ENCODE data around the gene TAS2R60.

The TAS2R60 gene

DNA sequence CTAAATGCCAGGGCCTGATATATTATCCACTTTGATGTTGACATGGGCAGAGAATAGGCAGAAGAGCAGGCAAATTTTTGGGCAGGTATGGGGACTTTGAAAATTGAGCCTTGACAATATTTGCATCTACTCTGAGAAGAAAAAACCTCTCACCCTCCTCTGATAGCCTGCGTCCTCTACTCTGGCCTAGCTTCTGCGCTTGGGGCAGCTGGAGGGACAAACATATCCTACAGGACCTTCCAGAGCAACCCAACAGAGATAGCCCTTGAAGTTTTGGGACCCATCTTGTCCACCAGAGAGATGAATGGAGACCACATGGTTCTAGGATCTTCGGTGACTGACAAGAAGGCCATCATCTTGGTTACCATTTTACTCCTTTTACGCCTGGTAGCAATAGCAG, at the start of gene TAS2R60:
TSS of gene TAS2R60 (plus strand) at position 301 of the 400 bp plus-strand sequence. CDS start at position 301, 0 bp downstream.
- Histone ChIP-seq H3K4me1 (no peaks in the 10 kb centered on the region), H3K4me3 (no peak within 1 kb of the TSS), H3K36me3 (no peaks in the 10 kb centered on the region), H3K9me3 (replicated peaks in 1 of 11) (no peaks in the 10 kb centered on the region), H3K27me3 (no peaks in the 10 kb centered on the region), H3K9ac (no peak within 1 kb of the TSS), H3K4me2 (no peak within 1 kb of the TSS), H4K20me1 (no peaks in the 10 kb centered on the region), H3K27ac (no peak within 1 kb of the TSS)
- TF ChIP-seq Cebpa-rat (IDR thresholded peaks at IDR 0.05): no peak

DNA sequence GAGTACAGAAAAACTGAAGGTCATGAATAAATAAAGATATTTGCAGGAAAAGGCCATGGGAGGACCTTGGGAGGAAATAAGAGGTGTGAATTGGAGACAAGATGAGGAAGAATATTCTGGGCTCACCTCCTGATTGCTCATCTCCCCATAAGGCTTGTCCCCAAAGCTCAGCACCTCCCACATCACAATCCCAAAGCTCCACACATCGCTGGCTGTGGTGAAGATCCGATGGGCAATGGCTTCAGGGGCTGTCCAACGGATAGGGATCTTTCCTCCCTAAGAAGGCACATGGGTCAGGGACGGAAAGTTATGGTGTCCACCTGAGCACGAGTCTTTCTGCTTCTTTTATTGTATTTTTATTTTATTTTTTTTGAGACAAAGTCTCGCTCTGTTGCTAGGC, 49.2 kb upstream of the TAS2R60 start:
- Histone ChIP-seq H3K4me3 (no peak overlapping the region), H3K4me1 (peaks cover 16 to 67% (median 37%) of the 10 kb centered on the region in 10 experiments), H3K9me3 (replicated peaks in 1 of 11) (no peaks in the 10 kb centered on the region), H3K27me3 (no peaks in the 10 kb centered on the region), H3K36me3 (peaks cover 33 to 46% (median 40%) of the 10 kb centered on the region in 11 experiments), H3K27ac (no peak overlapping the region), H4K20me1 (peaks cover 2 to 76% (median 52%) of the 10 kb centered on the region in 11 experiments; a peak in 20 of 22 replicates), H3K4me2 (peak overlapping the region in 5 of 11 experiments; percentile 72 to 96 (median 88); a peak in 9 of 22 replicates), H3K9ac (no peak overlapping the region)
- TF ChIP-seq Cebpa-rat (IDR thresholded peaks at IDR 0.05): no peak

DNA sequence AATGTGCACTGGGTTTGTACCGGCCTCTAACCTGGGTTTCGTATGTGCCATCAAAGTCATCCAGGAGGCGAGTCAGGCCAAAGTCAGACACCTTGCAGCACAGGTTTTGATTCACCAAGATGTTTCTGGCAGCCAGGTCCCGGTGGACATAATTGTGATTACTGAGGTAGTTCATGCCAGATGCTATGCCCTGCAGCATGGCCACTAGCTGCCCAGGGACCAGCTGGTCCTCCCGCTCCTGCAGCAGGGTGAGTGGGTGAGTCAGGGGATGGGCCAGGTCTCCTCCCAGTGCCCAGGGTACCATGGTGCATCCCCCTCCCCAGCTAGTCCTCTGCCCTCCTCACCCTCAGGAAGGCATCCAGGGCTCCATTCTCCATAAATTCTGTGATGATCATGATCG, 48.5 kb upstream of the TAS2R60 start:
- Histone ChIP-seq H3K27ac (peak overlapping the region in 1 of 11 experiments; percentile 6; a peak in 1 of 22 replicates), H3K9me3 (replicated peaks in 1 of 11) (no peaks in the 10 kb centered on the region), H4K20me1 (peaks cover 0 to 69% (median 45%) of the 10 kb centered on the region in 11 experiments; a peak in 20 of 22 replicates), H3K9ac (peak overlapping the region in 3 of 11 experiments; percentile 5 to 30 (median 21); a peak in 2 of 22 replicates), H3K27me3 (no peaks in the 10 kb centered on the region), H3K4me2 (peak overlapping the region; percentile 8 to 96 (median 77); a peak in 21 of 22 replicates), H3K4me1 (peaks cover 16 to 60% (median 34%) of the 10 kb centered on the region in 10 experiments), H3K4me3 (peak overlapping the region in 1 of 10 experiments; percentile 8; a peak in 2 of 20 replicates), H3K36me3 (peaks cover 25 to 39% (median 33%) of the 10 kb centered on the region in 11 experiments)
- TF ChIP-seq Cebpa-rat (IDR thresholded peaks at IDR 0.05): no peak

DNA sequence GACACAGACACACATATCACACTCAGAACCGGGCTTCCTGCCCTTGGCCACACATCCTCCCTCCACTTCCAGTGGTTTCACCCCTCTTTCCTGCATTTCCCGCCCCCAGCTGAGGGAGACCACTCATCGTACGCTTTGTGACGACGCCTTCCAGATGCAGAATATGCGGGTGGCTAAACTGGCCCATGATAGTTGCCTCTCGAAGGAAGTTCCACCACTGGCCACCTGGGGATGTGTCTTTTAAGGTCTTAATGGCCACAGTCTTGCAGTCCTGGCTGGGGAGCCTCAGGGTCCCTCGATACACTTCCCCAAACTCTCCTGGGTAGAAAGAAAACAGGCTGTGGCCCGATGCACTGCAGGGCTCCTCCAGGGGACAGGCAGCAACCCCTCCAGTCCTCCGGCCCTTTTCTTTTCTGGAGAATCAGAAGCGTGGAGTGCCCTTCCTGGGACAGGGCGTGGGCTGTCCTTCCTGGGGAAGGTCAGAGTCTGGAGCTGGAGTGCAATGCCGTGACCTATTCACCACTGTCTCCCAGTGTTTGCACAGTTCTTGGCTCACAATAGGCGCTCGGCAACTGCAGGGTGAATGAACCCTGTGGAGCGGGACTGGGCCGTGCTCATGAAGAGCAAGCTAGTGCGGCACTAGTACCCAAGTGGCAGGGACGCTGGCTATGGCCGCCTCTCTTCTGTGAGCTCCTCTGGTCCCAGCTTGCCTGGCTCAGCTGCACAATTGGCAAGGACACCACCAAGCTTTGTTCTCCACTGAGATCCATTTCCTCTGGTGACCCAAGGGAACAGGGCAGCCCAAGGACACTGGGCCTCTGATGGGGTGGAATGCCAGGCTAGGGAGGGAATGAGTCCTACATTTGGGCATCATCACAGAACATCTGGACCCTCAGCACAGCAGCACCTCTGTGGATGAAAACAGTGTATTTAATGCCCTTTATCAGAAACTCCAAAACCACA, 47.8 kb upstream of the TAS2R60 start:
- Histone ChIP-seq H4K20me1 (peaks cover 0 to 62% (median 38%) of the 10 kb centered on the region in 11 experiments; a peak in 20 of 22 replicates), H3K9me3 (replicated peaks in 1 of 11) (no peaks in the 10 kb centered on the region), H3K27me3 (no peaks in the 10 kb centered on the region), H3K4me2 (peak overlapping the region; percentile 8 to 96 (median 77); a peak in 21 of 22 replicates), H3K9ac (peak overlapping the region in 4 of 11 experiments; percentile 5 to 30 (median 13); a peak in 3 of 22 replicates), H3K4me3 (peak overlapping the region in 1 of 10 experiments; percentile 8; a peak in 2 of 20 replicates), H3K27ac (peak overlapping the region in 3 of 11 experiments; percentile 6 to 27 (median 9); a peak in 3 of 22 replicates), H3K36me3 (peaks cover 19 to 32% (median 26%) of the 10 kb centered on the region in 11 experiments), H3K4me1 (peaks cover 16 to 53% (median 31%) of the 10 kb centered on the region in 10 experiments)
- TF ChIP-seq Cebpa-rat (IDR thresholded peaks at IDR 0.05): no peak

DNA sequence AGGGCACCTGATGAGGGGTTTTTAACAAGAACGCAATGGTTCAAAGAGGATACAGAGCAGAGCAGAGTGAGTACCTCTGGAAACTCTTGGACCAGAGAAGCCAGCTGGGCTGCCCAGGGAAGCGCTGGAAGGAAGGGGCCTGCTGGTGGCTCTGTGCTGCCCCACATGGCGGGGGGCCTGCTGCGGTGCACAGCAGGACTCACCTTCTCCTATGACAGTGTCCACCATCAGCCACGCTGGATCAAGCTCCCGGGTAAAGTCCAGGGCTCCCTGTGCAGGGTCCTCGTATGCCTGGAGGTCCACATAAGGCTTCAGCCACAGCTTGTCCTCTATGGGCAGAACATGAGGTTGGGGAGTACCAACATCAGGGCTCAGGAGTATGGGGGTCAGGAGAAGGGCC, 47.1 kb upstream of the TAS2R60 start:
- peaks cover 11 to 25% (median 18%) of the 10 kb centered on the region in 11 experiments for H3K36me3 ChIP-seq
- no peaks in the 10 kb centered on the region for H3K9me3 ChIP-seq (replicated peaks in 1 of 11)
- no peak overlapping the region for H3K27ac ChIP-seq
- H4K20me1 ChIP-seq: peaks cover 0 to 55% (median 31%) of the 10 kb centered on the region in 11 experiments; a peak in 20 of 22 replicates
- peaks cover 16 to 46% (median 31%) of the 10 kb centered on the region in 10 experiments for H3K4me1 ChIP-seq
- H3K9ac ChIP-seq: no peak overlapping the region
- H3K4me2 ChIP-seq: peak overlapping the region in 8 of 11 experiments; percentile 69 to 96 (median 86); a peak in 14 of 22 replicates
- no peaks in the 10 kb centered on the region for H3K27me3 ChIP-seq
- TF ChIP-seq Cebpa-rat (IDR thresholded peaks at IDR 0.05): no peak
- no peak overlapping the region for H3K4me3 ChIP-seq

DNA sequence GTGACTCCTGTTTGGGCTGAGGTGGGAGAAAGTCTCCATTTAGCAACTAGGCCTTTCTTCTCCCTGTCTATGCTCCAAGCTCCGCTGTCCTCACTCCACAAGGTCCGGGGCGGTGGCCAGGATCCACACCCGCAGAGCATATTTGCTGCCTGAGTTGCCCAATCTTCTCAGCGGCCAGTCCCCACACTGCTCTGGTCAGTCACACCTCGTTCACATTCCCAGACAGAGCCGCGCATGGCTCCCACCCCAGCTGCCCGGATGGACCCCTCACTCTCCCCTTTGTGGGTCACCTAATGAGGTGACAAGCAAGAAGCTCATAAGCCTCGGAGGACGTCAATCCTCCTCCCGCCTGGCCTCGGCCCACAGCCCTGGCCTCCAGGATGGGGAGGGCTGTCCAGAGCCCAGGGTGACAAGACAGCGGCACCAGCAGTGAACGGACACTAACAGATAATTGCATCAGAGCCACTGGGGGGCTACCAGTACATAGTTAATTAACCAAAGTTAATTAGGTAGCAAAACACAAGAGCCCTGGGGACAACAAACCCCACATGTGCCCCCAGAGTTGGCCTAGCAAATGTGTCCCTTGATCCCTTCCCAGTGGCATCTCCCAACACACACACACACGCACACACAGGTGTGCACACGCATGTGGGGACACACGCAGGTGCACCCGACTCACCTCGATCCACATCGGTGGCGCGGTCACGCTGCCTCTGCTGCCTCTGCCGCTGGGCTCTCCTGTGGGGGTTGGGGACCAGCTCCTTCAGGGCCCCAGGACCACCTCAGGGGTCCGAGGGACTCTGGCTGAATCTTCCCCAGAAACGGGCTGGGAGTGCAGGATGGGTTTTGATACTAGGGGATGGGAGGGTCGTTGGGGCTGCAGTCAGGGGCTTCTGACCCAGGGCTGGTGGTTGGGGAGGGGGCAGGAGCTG, 46.4 kb upstream of the TAS2R60 start:
- Histone ChIP-seq H3K27me3 (no peaks in the 10 kb centered on the region), H3K9me3 (replicated peaks in 1 of 11) (no peaks in the 10 kb centered on the region), H3K27ac (no peak overlapping the region), H3K9ac (no peak overlapping the region), H3K4me2 (no peak overlapping the region), H3K4me3 (no peak overlapping the region), H4K20me1 (peaks cover 0 to 48% (median 24%) of the 10 kb centered on the region in 11 experiments; a peak in 20 of 22 replicates), H3K36me3 (peaks cover 4 to 18% (median 11%) of the 10 kb centered on the region in 11 experiments; a peak in 21 of 22 replicates), H3K4me1 (peaks cover 14 to 41% (median 30%) of the 10 kb centered on the region in 10 experiments; a peak in 19 of 20 replicates)
- no peak for TF ChIP-seq Cebpa-rat (IDR thresholded peaks at IDR 0.05)

DNA sequence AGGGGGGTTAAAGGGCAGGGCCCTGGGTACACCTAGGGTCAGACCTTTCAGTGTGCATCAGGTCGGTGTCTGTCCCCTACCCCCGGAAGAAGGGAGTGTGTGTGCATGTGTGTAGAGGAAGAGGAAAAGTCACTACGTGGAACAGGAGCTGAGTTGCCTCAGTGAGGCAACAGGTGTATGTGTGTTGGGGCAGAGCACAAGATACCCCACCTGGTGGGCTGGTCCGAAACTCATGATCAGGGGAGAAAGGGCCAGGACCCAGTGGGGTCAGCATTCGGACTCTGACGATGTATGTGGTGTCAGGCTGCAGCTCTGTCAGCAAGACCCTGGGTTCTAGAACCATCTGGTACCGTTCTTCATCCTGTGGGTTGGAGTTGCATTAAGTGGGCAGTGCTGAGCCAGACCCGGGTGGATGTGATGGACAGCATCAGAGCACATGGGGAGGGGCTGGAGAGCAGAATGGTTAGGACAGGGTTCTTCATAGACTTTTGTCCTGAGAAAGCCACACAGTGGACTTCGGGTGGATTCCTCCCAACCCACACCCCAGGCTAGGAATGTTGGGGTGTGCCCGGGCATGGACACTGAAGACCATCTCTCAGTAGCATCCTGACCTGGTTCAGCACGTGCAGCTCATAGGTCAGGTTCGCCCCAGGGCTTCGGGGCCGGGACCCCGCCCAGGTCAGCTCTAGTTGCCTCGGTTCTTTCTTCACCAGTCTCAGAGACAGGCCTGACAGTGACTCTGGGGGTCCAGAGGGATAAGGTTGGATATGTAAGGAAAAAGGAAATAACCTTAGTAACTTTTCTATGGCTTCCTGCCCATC, 45.3 kb upstream of the TAS2R60 start:
- Histone ChIP-seq H3K4me3 (no peak overlapping the region), H4K20me1 (peaks cover 0 to 38% (median 13%) of the 10 kb centered on the region in 11 experiments; a peak in 18 of 22 replicates), H3K9ac (no peak overlapping the region), H3K4me1 (peaks cover 12 to 37% (median 29%) of the 10 kb centered on the region in 10 experiments; a peak in 19 of 20 replicates), H3K27ac (no peak overlapping the region), H3K36me3 (peaks cover 0 to 7% (median 1%) of the 10 kb centered on the region in 11 experiments; a peak in 10 of 22 replicates), H3K27me3 (no peaks in the 10 kb centered on the region), H3K4me2 (no peak overlapping the region), H3K9me3 (replicated peaks in 1 of 11) (no peaks in the 10 kb centered on the region)
- TF ChIP-seq Cebpa-rat (IDR thresholded peaks at IDR 0.05): no peak
